HG03139 (cell line): ENCODE data around the gene DENND6A.
"Not testable (repeated sequence)": the region's sequence is repeated elsewhere in the genome, so short reads cannot be mapped to it uniquely, and the experiment has no call there.

Source experiments
- ATAC-seq: cut with Tn5 transposase; IDR thresholded peaks from one replicate; pipeline ENCODE4 v1.9.1; 2021; ENCODE audit not compliant: unreplicated experiment

The DENND6A gene

GRCh38 chr3:57696801-57697321 is 4.0 kb upstream of the DENND6A start:
- no peak for ATAC-seq

- no peak for ATAC-seq
These were observed 1.3 kb upstream of the DENND6A start for GRCh38 chr3:57694146-57694545.

- not testable (repeated sequence) for ATAC-seq
These were observed 813 bp downstream of the DENND6A start for GRCh38 chr3:57692133-57692395.

- ATAC-seq: no peak
These were observed 1.3 kb downstream of the DENND6A start for GRCh38 chr3:57691411-57692132.

GRCh38 chr3:57689367-57690053 is 3.4 kb downstream of the DENND6A start:
- no peak for ATAC-seq

- no peak for ATAC-seq
These were observed 4.6 kb downstream of the DENND6A start for GRCh38 chr3:57688291-57688690.

- ATAC-seq: no peak
These were observed 9.6 kb downstream of the DENND6A start for GRCh38 chr3:57683286-57683685.

- ATAC-seq: no peak
These were observed 10.6 kb downstream of the DENND6A start for GRCh38 chr3:57682284-57682683.

GRCh38 chr3:57681691-57682090 is 11.2 kb downstream of the DENND6A start:
- ATAC-seq: no peak

GRCh38 chr3:57680046-57680445 is 12.8 kb downstream of the DENND6A start:
- ATAC-seq: no peak

GRCh38 chr3:57675530-57675929 is 17.3 kb downstream of the DENND6A start:
- ATAC-seq: no peak

- ATAC-seq: no peak
These were observed 19.7 kb downstream of the DENND6A start for GRCh38 chr3:57673156-57673555.

- no peak for ATAC-seq
These were observed 22.3 kb downstream of the DENND6A start for GRCh38 chr3:57670543-57670942.

GRCh38 chr3:57661404-57661803 is 31.5 kb downstream of the DENND6A start:
- ATAC-seq: no peak

GRCh38 chr3:57659806-57660439 is 33.0 kb downstream of the DENND6A start:
- no peak for ATAC-seq

- ATAC-seq: no peak
These were observed 33.7 kb downstream of the DENND6A start for GRCh38 chr3:57659004-57659673.

- ATAC-seq: no peak
These were observed 34.3 kb downstream of the DENND6A start for GRCh38 chr3:57658536-57658935.

GRCh38 chr3:57655727-57656126 is 37.1 kb downstream of the DENND6A start:
- no peak for ATAC-seq

GRCh38 chr3:57654267-57654666 is 38.6 kb downstream of the DENND6A start:
- no peak for ATAC-seq

- ATAC-seq: no peak
These were observed 40.7 kb downstream of the DENND6A start for GRCh38 chr3:57652203-57652602.

- no peak for ATAC-seq
These were observed 45.5 kb downstream of the DENND6A start for GRCh38 chr3:57647292-57647940.
